Activated CD8-positive, alpha-beta T cell treated with anti-CD3 and anti-CD28 coated beads for 36 hours (primary cell): ENCODE data around the gene TTI1. TPM values are rescaled to one million over a fixed set of nuclear protein-coding genes. Genes with fewer than 3 reads are reported as not detected.

Source experiments
- ATAC-seq: fragments of 200-7000 bp; cut with Tn5 transposase; one replicate; pipeline ENCODE4 v1.10.0; 2021; ENCODE audit warnings: mild to moderate bottlenecking, moderate library complexity
- CTCF ChIA-PET: fragments of 350-600 bp; sonication (Branson Sonifier 250); formaldehyde crosslinking; loops from one replicate; lab custom pipeline; 2021; ENCODE audit warnings: antibody characterized with exemption; lab: Charles Lee
- POLR2A ChIA-PET: fragments of 350-600 bp; sonication (Branson Sonifier 250); formaldehyde crosslinking; loops from one replicate; lab custom pipeline; 2021; ENCODE audit warnings: antibody characterized with exemption; lab: Charles Lee
- DNase-seq: peaks from one replicate; pipeline ENCODE4 v3.0.0-alpha.2; 2020
- H3K27ac Mint-ChIP-seq: one replicate; pipeline ENCODE4 v1.8.0; 2021; ENCODE audit warnings: mild to moderate bottlenecking, mixed read lengths
- H3K27me3 Mint-ChIP-seq: one replicate; pipeline ENCODE4 v1.8.0; 2021; ENCODE audit warnings: mixed read lengths
- H3K36me3 Mint-ChIP-seq: one replicate; pipeline ENCODE4 v1.8.0; 2021; ENCODE audit warnings: low read depth, mixed read lengths
- H3K4me1 Mint-ChIP-seq: one replicate; pipeline ENCODE4 v1.8.0; 2021; ENCODE audit warnings: low read depth, mixed read lengths
- H3K4me3 Mint-ChIP-seq: one replicate; pipeline ENCODE4 v1.8.0; 2021; ENCODE audit warnings: mild to moderate bottlenecking, moderate library complexity, mixed read lengths
- H3K9me3 Mint-ChIP-seq: one replicate; pipeline ENCODE4 v1.8.0; 2021; ENCODE audit warnings: mixed read lengths
- CTCF ChIP-seq: fragments of 200-600 bp; IDR thresholded peaks from one replicate; pipeline ENCODE4 v1.8.0; 2022; ENCODE audit warnings: antibody characterized with exemption, mild to moderate bottlenecking
- intact Hi-C: fragments of 100-400 bp; cut with micrococcal nuclease; formaldehyde crosslinking; loops from one replicate; pipeline ENCODE4 v1.10.0; 2022
- total RNA-seq, 2 experiments: library from RNA; stranded (reverse); gene quantifications; one replicate each; pipeline ENCODE4 v1.2.3, GENCODE V29; 2021

Gene TTI1
- total RNA-seq, 2 experiments from 2014 or later = 34.1 to 39.7 TPM

DNA sequence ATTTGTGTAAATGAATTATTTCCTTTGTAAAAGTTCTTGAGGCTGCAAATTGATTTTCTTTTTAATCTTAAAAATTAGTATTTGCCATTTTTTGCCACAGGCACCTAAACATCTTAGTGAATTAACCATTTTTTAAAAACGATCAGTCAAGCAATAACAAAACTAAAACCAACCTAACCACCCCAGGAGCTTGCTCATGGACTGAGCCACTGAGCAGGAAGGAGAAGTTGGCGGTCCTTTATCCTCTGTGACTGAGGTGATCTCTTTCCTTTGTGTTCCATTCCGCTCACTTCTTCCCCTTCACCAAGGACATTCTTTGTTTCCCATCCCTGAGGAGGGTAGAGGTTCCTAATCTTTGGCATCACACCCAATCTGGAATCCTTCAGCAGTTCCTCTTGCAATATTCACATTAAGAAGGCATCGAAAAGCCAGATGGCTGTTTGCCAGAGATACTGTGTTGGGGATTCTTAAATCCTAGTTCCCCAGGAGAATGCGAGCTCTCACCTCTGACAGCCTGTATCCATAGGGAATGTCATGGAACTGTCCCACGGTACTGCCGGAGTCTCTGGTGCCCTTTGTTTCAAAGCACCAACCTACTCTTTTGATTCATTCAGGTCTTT lies 30.8 kb upstream of the TTI1 start:
- DNase-seq = no peak
- intact Hi-C loops = no loop called here
- TF ChIP-seq CTCF = no peak
- no peak for ATAC-seq
- Mint-ChIP-seq H3K27ac (no peak overlapping the region), H3K4me1 (peaks cover 2% of the 10 kb centered on the region), H3K36me3 (peaks cover 51% of the 10 kb centered on the region), H3K27me3 (no peaks in the 10 kb centered on the region), H3K4me3 (no peak overlapping the region), H3K9me3 (no peaks in the 10 kb centered on the region)
- ChIA-PET CTCF (interaction anchor here (1.5 kb wide), 1 partner anchor 9 kb away, joined by 9 read pairs; no protein-coding TSS in a partner anchor), POLR2A (no interaction called here)

- Mint-ChIP-seq H3K36me3 (peaks cover 47% of the 10 kb centered on the region), H3K4me1 (peaks cover 2% of the 10 kb centered on the region), H3K9me3 (no peaks in the 10 kb centered on the region), H3K4me3 (no peak overlapping the region), H3K27me3 (no peaks in the 10 kb centered on the region), H3K27ac (no peak overlapping the region)
- DNase-seq (no peak), ATAC-seq (no peak)
- CTCF ChIA-PET = interaction anchor here (1.1 to 5.8 kb wide), 5 partner anchors 9 to 160 kb away, joined by 3 to 68 read pairs (median 4); no protein-coding TSS in a partner anchor
- TF ChIP-seq CTCF = no peak
- intact Hi-C loops = no loop called here
- POLR2A ChIA-PET = no interaction called here
Observed at GRCh38 chr20:38062890-38063289, 29.6 kb upstream of the TTI1 start.

DNA sequence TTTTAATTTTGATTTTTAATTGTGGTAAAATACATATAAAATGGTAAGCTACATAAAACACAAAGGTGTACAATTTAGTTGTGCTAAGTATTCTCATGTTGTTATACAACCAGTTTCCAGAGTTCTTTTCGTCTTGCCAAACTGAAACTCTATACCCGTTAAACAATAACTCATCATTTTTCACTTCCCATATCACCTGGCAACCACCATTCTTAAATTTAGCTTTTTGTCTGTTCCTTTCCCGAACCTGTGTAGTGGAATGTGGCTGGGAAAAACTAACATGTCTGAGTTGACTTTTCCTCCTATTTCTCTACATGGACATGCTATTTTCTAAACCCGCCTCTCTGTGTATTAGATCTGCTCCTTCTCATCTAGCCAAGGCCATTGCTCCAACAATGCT lies 27.9 kb upstream of the TTI1 start:
- POLR2A ChIA-PET = no interaction called here
- TF ChIP-seq CTCF = no peak
- Mint-ChIP-seq H3K27me3 (no peaks in the 10 kb centered on the region), H3K9me3 (no peaks in the 10 kb centered on the region), H3K27ac (no peak overlapping the region), H3K4me1 (peaks cover 13% of the 10 kb centered on the region), H3K4me3 (no peak overlapping the region), H3K36me3 (peaks cover 38% of the 10 kb centered on the region)
- no peak for ATAC-seq
- CTCF ChIA-PET = interaction anchor here (1.6 to 5.8 kb wide), 3 partner anchors 12 to 162 kb away, joined by 4 to 68 read pairs (median 9); no protein-coding TSS in a partner anchor
- no peak for DNase-seq
- intact Hi-C loops = no loop called here

DNA sequence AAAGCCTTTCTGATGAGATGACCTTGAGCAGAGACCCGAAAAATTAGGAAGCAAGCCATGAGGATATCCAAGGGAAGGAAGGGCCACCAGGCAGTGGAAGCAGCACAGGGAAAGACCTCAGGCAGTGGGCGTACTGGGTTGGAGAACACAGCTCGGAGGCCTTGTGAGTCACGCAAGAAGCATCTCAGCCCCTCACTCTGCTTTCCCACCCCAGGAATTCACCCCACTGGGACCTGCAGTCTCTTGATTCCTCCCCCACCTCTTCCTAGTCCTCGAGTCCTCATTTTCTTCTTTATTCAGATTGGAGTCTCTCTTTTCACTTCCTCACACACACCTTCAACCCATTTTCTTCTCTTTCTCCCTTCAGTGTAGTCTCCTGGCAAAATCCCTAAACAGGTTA lies 27.3 kb upstream of the TTI1 start:
- TF ChIP-seq CTCF = no peak
- CTCF ChIA-PET = interaction anchor here (1.6 to 5.8 kb wide), 2 partner anchors 13 to 162 kb away, joined by 9 to 68 read pairs; no protein-coding TSS in a partner anchor
- Mint-ChIP-seq H3K9me3 (no peaks in the 10 kb centered on the region), H3K27ac (no peak overlapping the region), H3K27me3 (no peaks in the 10 kb centered on the region), H3K4me3 (no peak overlapping the region), H3K4me1 (peaks cover 16% of the 10 kb centered on the region), H3K36me3 (peaks cover 34% of the 10 kb centered on the region)
- POLR2A ChIA-PET = no interaction called here
- ATAC-seq (no peak), DNase-seq (no peak)
- intact Hi-C loops = no loop called here

DNA sequence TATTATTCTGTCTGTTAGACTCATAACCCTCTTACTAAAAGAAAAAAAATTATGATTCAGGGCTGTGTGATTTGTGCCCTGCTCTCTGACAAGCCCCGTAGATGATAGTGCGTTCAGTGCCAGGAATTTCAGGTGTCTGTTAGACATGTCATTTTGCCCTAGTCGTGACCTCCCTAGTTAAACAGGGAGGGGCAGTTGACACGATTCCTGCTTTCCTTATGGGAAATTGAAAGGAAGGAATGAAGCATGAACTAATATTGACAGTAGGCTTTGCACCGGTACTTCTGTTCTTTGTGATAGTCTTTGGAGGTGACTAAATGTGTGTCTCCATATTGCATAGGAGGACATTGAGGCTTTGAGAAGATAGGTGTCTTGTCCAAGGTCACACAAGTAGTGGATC lies 26.6 kb upstream of the TTI1 start:
- H3K4me1 Mint-ChIP-seq = peaks cover 20% of the 10 kb centered on the region
- no peak for ATAC-seq
- CTCF ChIA-PET = interaction anchor here (1.3 to 5.8 kb wide), 2 partner anchors 15 to 163 kb away, joined by 3 to 68 read pairs; no protein-coding TSS in a partner anchor

More for the DNA sequence above, 26.6 kb upstream of the TTI1 start:
- Mint-ChIP-seq H3K4me3 (no peak overlapping the region), H3K36me3 (peaks cover 34% of the 10 kb centered on the region), H3K27ac (no peak overlapping the region), H3K9me3 (no peaks in the 10 kb centered on the region), H3K27me3 (no peaks in the 10 kb centered on the region)
- no peak for DNase-seq
- intact Hi-C loops = loop anchor here (5.0 kb wide), 2 partner anchors 107 to 162 kb away; partner anchors contain the start of gene TGM2
- no peak for TF ChIP-seq CTCF
- POLR2A ChIA-PET = no interaction called here
